PC-3 (cell line): ENCODE measurements around the gene RAB40C. TPM values are rescaled to one million over a fixed set of nuclear protein-coding genes. Genes with fewer than 3 reads are reported as not detected.

Experiments
- ATAC-seq: fragments of 200-7000 bp; cut with Tn5 transposase; 2 replicates; pipeline ENCODE4 v1.9.1; 2020; ENCODE audit warnings: mild to moderate bottlenecking, moderate library complexity
- BruUV-seq: library from RNA; stranded (reverse); fragments of 400-500 nt; replicated peaks from 2 replicates; lab custom pipeline; 2021; lab: Mats Ljungman, UMichigan
- CTCF ChIA-PET: fragments of 300-600 bp; sonication (Branson Sonifier 250); formaldehyde crosslinking; loops from one replicate; lab custom pipeline; 2022; ENCODE audit warnings: antibody characterized with exemption; lab: Charles Lee
- POLR2A ChIA-PET: fragments of 300-600 bp; sonication (Branson Sonifier 250); formaldehyde crosslinking; loops from one replicate; lab custom pipeline; 2022; ENCODE audit warnings: antibody characterized with exemption; ENCODE audit not compliant: unreplicated experiment; lab: Charles Lee
- DNase-seq: peaks from one replicate; pipeline ENCODE4 v3.0.0-alpha.2; 2015
- H2AFZ ChIP-seq: fragments of 300-600 bp; sonication (generic); 2 replicates; pipeline ENCODE4 v1.6.0; 2016; ENCODE audit warnings: antibody characterized with exemption, low read length
- H3F3A ChIP-seq: fragments of 300-600 bp; sonication (generic); one replicate; pipeline ENCODE4 v1.6.0; 2017; ENCODE audit warnings: antibody characterized with exemption, low read length, control low read depth, mild to moderate bottlenecking; ENCODE audit not compliant: unreplicated experiment
- H3K27ac ChIP-seq: fragments of 300-600 bp; sonication (generic); 2 replicates; pipeline ENCODE4 v1.5.1; 2016; ENCODE audit warnings: mild to moderate bottlenecking, low read length
- H3K27me3 ChIP-seq: fragments of 300-600 bp; sonication (generic); 2 replicates; pipeline ENCODE4 v1.6.1; 2016; ENCODE audit warnings: low read length, mixed read lengths
- H3K36me3 ChIP-seq: fragments of 300-600 bp; sonication (generic); 2 replicates; pipeline ENCODE4 v1.6.1; 2016; ENCODE audit warnings: low read depth, mixed run types, low read length, mixed read lengths
- H3K4me1 ChIP-seq: fragments of 300-600 bp; sonication (generic); 2 replicates; pipeline ENCODE4 v1.5.1; 2016; ENCODE audit warnings: low read length; ENCODE audit not compliant: insufficient read depth
- H3K4me2 ChIP-seq: fragments of 300-600 bp; sonication (generic); 2 replicates; pipeline ENCODE4 v1.6.0; 2016; ENCODE audit warnings: low read length
- H3K4me3 ChIP-seq: fragments of 300-600 bp; sonication (generic); 2 replicates; pipeline ENCODE4 v1.5.1; 2016; ENCODE audit warnings: mild to moderate bottlenecking, low read length, mixed read lengths
- H3K79me2 ChIP-seq: fragments of 300-600 bp; sonication (generic); 2 replicates; pipeline ENCODE4 v1.6.1; 2017; ENCODE audit warnings: low read length, mixed read lengths
- H3K9ac ChIP-seq: fragments of 300-600 bp; sonication (generic); 2 replicates; pipeline ENCODE4 v1.6.0; 2016; ENCODE audit warnings: mild to moderate bottlenecking, low read length
- H3K9me2 ChIP-seq: fragments of 300-600 bp; sonication (generic); replicated peaks from 2 replicates; pipeline ENCODE4 v1.6.1; 2016; ENCODE audit warnings: mixed run types, low read length, mixed read lengths
- H3K9me3 ChIP-seq: fragments of 300-600 bp; sonication (generic); 2 replicates; pipeline ENCODE4 v1.6.1; 2016; ENCODE audit warnings: low read length, mixed read lengths
- H4K20me1 ChIP-seq: fragments of 300-600 bp; sonication (generic); 2 replicates; pipeline ENCODE4 v1.6.1; 2016; ENCODE audit warnings: low read length, mixed read lengths
- CTCF ChIP-seq: fragments of 300-600 bp; sonication (generic); conservative IDR thresholded peaks from 2 replicates; pipeline ENCODE4 v1.5.1; 2017; ENCODE audit warnings: antibody characterized with exemption, low read depth, mild to moderate bottlenecking, low read length
- EZH2 ChIP-seq: fragments of 300-600 bp; sonication (generic); IDR thresholded peaks from one replicate; pipeline ENCODE4 v1.6.1; 2017; ENCODE audit warnings: antibody characterized with exemption, mild to moderate bottlenecking, low read length; ENCODE audit not compliant: unreplicated experiment
- EZH2phosphoT487 ChIP-seq: fragments of 300-600 bp; sonication (generic); IDR thresholded peaks from 2 replicates; pipeline ENCODE4 v1.6.1; 2018; ENCODE audit warnings: mild to moderate bottlenecking, antibody characterized with exemption, low read length, borderline replicate concordance
- intact Hi-C: fragments of 100-400 bp; cut with micrococcal nuclease; formaldehyde crosslinking; loops from 2 replicates; pipeline ENCODE4 v1.9.0; 2023
- total RNA-seq: library from RNA; depleted of rRNA; stranded (reverse); fragments of >200 nt; gene quantifications from 2 replicates; pipeline ENCODE4 v1.2.3, GENCODE V29; 2014

RAB40C gene
- total RNA-seq, 1 experiment from 2014 or later, result 19.5 TPM

- intact Hi-C loops, result no loop called here
- no peak overlapping the region for H3K4me2 ChIP-seq
- no peak overlapping the region for H3K27ac ChIP-seq
- H3K36me3 ChIP-seq, result no peaks in the 10 kb centered on the region
- no peak for DNase-seq
- POLR2A ChIA-PET, result no interaction called here
- no peaks in the 10 kb centered on the region for H4K20me1 ChIP-seq
- CTCF ChIA-PET, result no interaction called here
- no peaks in the 10 kb centered on the region for H3K27me3 ChIP-seq
- H3K4me3 ChIP-seq, result no peak overlapping the region
- no peaks in the 10 kb centered on the region for H3F3A ChIP-seq
- H3K79me2 ChIP-seq, result peaks cover 15% of the 10 kb centered on the region; the same call in 1 of the 2 replicates
- no peak for ATAC-seq
- TF ChIP-seq CTCF, result no peak
- TF ChIP-seq EZH2, result no peak
- TF ChIP-seq EZH2phosphoT487, result no peak
- no TSS peak for BruUV-seq
- no peak overlapping the region for H2AFZ ChIP-seq
- H3K9me2 ChIP-seq, result no peaks in the 10 kb centered on the region
- H3K9ac ChIP-seq, result no peak overlapping the region
- no peaks in the 10 kb centered on the region for H3K4me1 ChIP-seq
- H3K9me3 ChIP-seq, result no peaks in the 10 kb centered on the region
Observed at GRCh38 chr16:603933-604332, 14.1 kb downstream of the RAB40C start.

- Histone ChIP-seq H3F3A (no peaks in the 10 kb centered on the region), H3K9ac (no peak overlapping the region), H2AFZ (no peak overlapping the region), H3K4me1 (no peaks in the 10 kb centered on the region), H3K4me3 (no peak overlapping the region), H3K9me2 (no peaks in the 10 kb centered on the region), H3K4me2 (no peak overlapping the region), H3K27me3 (no peaks in the 10 kb centered on the region), H3K79me2 (peaks cover 15% of the 10 kb centered on the region; the same call in 1 of the 2 replicates), H3K9me3 (no peaks in the 10 kb centered on the region), H3K27ac (no peak overlapping the region), H3K36me3 (no peaks in the 10 kb centered on the region), H4K20me1 (no peaks in the 10 kb centered on the region)
- ATAC-seq, result no peak
- DNase-seq, result no peak
- no TSS peak for BruUV-seq
- TF ChIP-seq EZH2, result no peak
- no peak for TF ChIP-seq EZH2phosphoT487
- no peak for TF ChIP-seq CTCF
- POLR2A ChIA-PET, result no interaction called here
- CTCF ChIA-PET, result no interaction called here
- intact Hi-C loops, result no loop called here
Observed at GRCh38 chr16:606656-607307, 16.9 kb downstream of the RAB40C start.

GRCh38 chr16:608019-608418 lies 18.2 kb downstream of the RAB40C start:
- POLR2A ChIA-PET, result no interaction called here
- Histone ChIP-seq H3K79me2 (peaks cover 15% of the 10 kb centered on the region; the same call in 1 of the 2 replicates), H3K4me3 (no peak overlapping the region), H3K27ac (no peak overlapping the region), H3K4me1 (no peaks in the 10 kb centered on the region), H4K20me1 (no peaks in the 10 kb centered on the region), H3K9me3 (no peaks in the 10 kb centered on the region), H3F3A (no peaks in the 10 kb centered on the region), H3K9me2 (no peaks in the 10 kb centered on the region), H3K9ac (no peak overlapping the region), H3K36me3 (no peaks in the 10 kb centered on the region), H3K4me2 (no peak overlapping the region), H3K27me3 (no peaks in the 10 kb centered on the region), H2AFZ (no peak overlapping the region)
- intact Hi-C loops, result no loop called here
- ATAC-seq (no peak), DNase-seq (no peak)
- TF ChIP-seq EZH2phosphoT487, result no peak
- TF ChIP-seq EZH2, result no peak
- TF ChIP-seq CTCF, result no peak
- CTCF ChIA-PET, result no interaction called here
- no TSS peak for BruUV-seq
